NCI-H748 (cell line): ENCODE measurements around the gene GJB3.
A peak's percentile ranks its signal among the peaks of the same experiment; 100 is the strongest.
"Not testable (repeated sequence)": the region's sequence is repeated elsewhere in the genome, so short reads cannot be mapped to it uniquely, and the experiment has no call there.

Source experiments
- DNase-seq: peaks from one replicate; lab custom pipeline; 2025; ENCODE audit not compliant: unreplicated experiment; lab: John Stamatoyannopoulos, UW

Gene GJB3

GRCh38 chr1:34785231-34785874, 4.3 kb downstream of the GJB3 start:
- DNase-seq = no peak

- no peak for DNase-seq
Measured at GRCh38 chr1:34785875-34786470, 5.0 kb downstream of the GJB3 start.

GRCh38 chr1:34786521-34787325, 5.7 kb downstream of the GJB3 start:
- DNase-seq = peak; percentile 79

GRCh38 chr1:34787461-34788420, 6.7 kb downstream of the GJB3 start:
- DNase-seq = peak; percentile 32

GRCh38 chr1:34790985-34791384, 10.0 kb downstream of the GJB3 start:
- DNase-seq = no peak

- DNase-seq = no peak
Measured at GRCh38 chr1:34792424-34792823, 11.4 kb downstream of the GJB3 start.

GRCh38 chr1:34792868-34793727, 12.1 kb downstream of the GJB3 start, which contains the start of gene GJA4:
Gene GJA4, plus strand, starts transcription at chr1:34792999. Its CDS starts 1,215 bp downstream, at chr1:34794214.
- DNase-seq = peak; percentile 38

GRCh38 chr1:34794001-34794789, 13.2 kb downstream of the GJB3 start:
- DNase-seq = no peak

GRCh38 chr1:34794790-34795180, 13.8 kb downstream of the GJB3 start:
- no peak for DNase-seq

- DNase-seq = no peak
Measured at GRCh38 chr1:34795916-34796315, 14.9 kb downstream of the GJB3 start.

- DNase-seq = no peak
Measured at GRCh38 chr1:34796990-34797389, 16.0 kb downstream of the GJB3 start.

GRCh38 chr1:34800214-34800613, 19.2 kb downstream of the GJB3 start:
- DNase-seq = no peak

GRCh38 chr1:34803770-34804169, 22.8 kb downstream of the GJB3 start:
- no peak for DNase-seq

GRCh38 chr1:34806396-34806795, 25.4 kb downstream of the GJB3 start:
- DNase-seq = no peak

- no peak for DNase-seq
Measured at GRCh38 chr1:34808051-34808810, 27.2 kb downstream of the GJB3 start.

GRCh38 chr1:34810781-34811180, 29.8 kb downstream of the GJB3 start:
- DNase-seq = not testable (repeated sequence)

GRCh38 chr1:34816332-34816731, 35.3 kb downstream of the GJB3 start:
- DNase-seq = no peak

GRCh38 chr1:34816778-34817177, 35.8 kb downstream of the GJB3 start:
- DNase-seq = no peak
